Erythroblast (primary cell): ENCODE data around the gene LRRC8C.

ENCODE experiments used
- GATA1 ChIP-seq: IDR thresholded peaks from 2 replicates; pipeline ENCODE4 v1.6.1; 2011; ENCODE audit warnings: low read depth, mild to moderate bottlenecking, control low read depth, low read length, moderate library complexity
- POLR2A ChIP-seq: IDR thresholded peaks from 2 replicates; pipeline ENCODE4 v1.6.1; 2011; ENCODE audit warnings: mild to moderate bottlenecking, low read length

GRCh38 chr1:89584211-89584610, 48.7 kb upstream of the LRRC8C start:
- TF ChIP-seq POLR2A (no peak), GATA1 (no peak)
